ENCODE results near the gene ASB2. TPM values are rescaled to one million over a fixed set of nuclear protein-coding genes. Genes with fewer than 3 reads are reported as not detected.

The ASB2 gene
- total and polyA plus RNA-seq, 2 of the 4 experiments (the other 2 are of a cell fraction), result 0.54 to 0.77 TPM

DNA sequence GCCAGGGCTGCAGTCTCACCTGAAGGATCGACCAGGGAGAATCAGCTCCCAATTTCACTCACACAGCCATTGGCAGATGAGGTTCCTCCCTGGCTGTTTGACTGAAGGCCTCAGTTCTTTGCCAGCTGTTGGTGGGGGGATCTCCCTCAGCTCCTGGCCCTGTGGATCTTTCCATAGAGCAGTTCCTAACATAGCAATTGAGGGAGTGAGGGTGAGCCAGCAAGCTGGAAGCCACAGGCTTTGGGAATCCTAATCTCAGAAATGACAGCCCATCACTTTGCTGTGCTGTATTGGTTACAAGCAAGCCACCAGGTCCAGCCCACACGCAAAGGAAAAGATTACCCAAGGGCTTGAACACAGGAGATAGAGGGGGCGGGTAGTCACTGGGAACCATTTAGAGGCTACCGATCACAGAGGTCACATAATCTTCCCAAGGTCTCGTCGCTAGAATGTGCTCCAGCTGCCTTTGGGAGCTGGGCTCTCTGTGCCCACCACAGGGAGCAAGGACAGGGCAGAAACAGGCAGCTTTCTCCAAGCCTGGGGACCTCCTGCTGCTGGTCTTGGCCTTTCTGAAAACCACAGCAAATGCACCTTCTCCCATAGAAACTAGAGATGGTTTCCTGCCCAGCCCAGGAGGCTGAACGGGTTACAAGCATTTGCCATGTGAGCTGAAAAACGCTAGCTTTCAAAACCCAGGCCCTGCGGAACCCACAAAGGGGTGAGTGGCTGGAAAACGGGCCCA is 45.2 kb upstream of the ASB2 start:
- Histone ChIP-seq H2AFZ (replicated peaks; ENCODE audit: low read length, poor library complexity) (no peak overlapping the region), H2AK9ac (replicated peaks; ENCODE audit: low read depth, low read length, poor library complexity) (no peak overlapping the region), H3K23ac (ENCODE audit: low read depth, low read length) (no peak overlapping the region), H2BK20ac (ENCODE audit: low read depth, low read length) (no peak overlapping the region), H4K8ac (ENCODE audit: low read depth in 2 of 2, low read length in 2 of 2) (no peak overlapping the region), H3K14ac (replicated peaks; ENCODE audit: low read depth, low read length) (no peak overlapping the region), H2AK5ac (ENCODE audit: low read depth, low read length) (no peak overlapping the region), H4K91ac (ENCODE audit: insufficient read depth, low read depth, low read length) (no peak overlapping the region), H3K18ac (ENCODE audit: low read depth, low read length) (no peak overlapping the region), H3K36me3 (ENCODE audit: control insufficient read depth, insufficient read depth, low read length) (no peaks in the 10 kb centered on the region), H2BK120ac (ENCODE audit: low read depth, low read length) (no peak overlapping the region), H3K9me1 (ENCODE audit: insufficient read depth, low read length) (no peaks in the 10 kb centered on the region), H3K79me1 (ENCODE audit: low read depth in 1 of 2, low read length in 2 of 2) (no peaks in the 10 kb centered on the region), H3K4me1 (ENCODE audit: control insufficient read depth, insufficient read depth, low read length) (no peaks in the 10 kb centered on the region), H3K27ac (ENCODE audit: insufficient read depth, low read length) (no peak overlapping the region), H3K4ac (ENCODE audit: low read depth, low read length) (no peak overlapping the region), H4K5ac (ENCODE audit: low read depth, low read length) (no peak overlapping the region), H2BK5ac (ENCODE audit: low read depth, low read length, poor library complexity, severe bottlenecking) (no peak overlapping the region), H3K4me3 (ENCODE audit: insufficient read depth, low read depth, low read length) (no peak overlapping the region), H3K56ac (ENCODE audit: extremely low read depth, insufficient read depth, low read length) (no peak overlapping the region), H3K27me3 (ENCODE audit: control insufficient read depth, insufficient read depth, low read length) (peaks cover 15% of the 10 kb centered on the region), H3K9ac (ENCODE audit: low read depth, low read length) (no peak overlapping the region), H3K9me3 (ENCODE audit: control insufficient read depth, insufficient read depth, low read length) (no peaks in the 10 kb centered on the region), H4K20me1 (ENCODE audit: insufficient read depth, low read length) (no peaks in the 10 kb centered on the region), H2BK15ac (ENCODE audit: low read depth, low read length) (no peak overlapping the region), H3K4me2 (ENCODE audit: low read depth, low read length) (no peak overlapping the region)
- intact Hi-C loops (cut with micrococcal nuclease) (no loop called here), in situ Hi-C loops (cut with MboI; ENCODE audit: low sequenced_read_pairs) (no loop called here), dilution Hi-C loops (cut with HindIII; ENCODE audit: low sequenced_read_pairs, unreplicated experiment) (no loop called here)
- TF ChIP-seq CEBPB (IDR thresholded peaks at IDR 0.05; ENCODE audit: low read depth, low read length) (no peak), MAZ (IDR thresholded peaks at IDR 0.05; ENCODE audit: borderline replicate concordance, low read depth, low read length) (no peak), MAFK (IDR thresholded peaks at IDR 0.05; ENCODE audit: low read depth, low read length) (no peak), FOS (IDR thresholded peaks at IDR 0.05; ENCODE audit: low read depth, low read length) (no peak), NFE2L2 (IDR thresholded peaks at IDR 0.05; ENCODE audit: low read depth, low read length) (no peak), CTCF (conservative IDR thresholded peaks at IDR 0.05; ENCODE audit: low read depth, low read length) (no peak), BHLHE40 (IDR thresholded peaks at IDR 0.05; ENCODE audit: low read depth, low read length) (no peak), RFX5 (IDR thresholded peaks at IDR 0.05; ENCODE audit: low read depth, low read length) (no peak), RAD21 (IDR thresholded peaks at IDR 0.05; ENCODE audit: low read length) (no peak), MXI1 (IDR thresholded peaks at IDR 0.05; ENCODE audit: borderline replicate concordance, low read depth, low read length) (no peak), RCOR1 (IDR thresholded peaks at IDR 0.05; ENCODE audit: insufficient replicate concordance, low read length) (no peak), CHD1 (IDR thresholded peaks at IDR 0.05; ENCODE audit: low read depth, low read length) (no peak), POLR2A (IDR thresholded peaks at IDR 0.05; ENCODE audit: low read depth, low read length) (no peak), ELK1 (IDR thresholded peaks at IDR 0.05; ENCODE audit: borderline replicate concordance, low read depth, low read length) (no peak), SMC3 (IDR thresholded peaks at IDR 0.05; ENCODE audit: low read depth, low read length) (no peak)
- TF ChIP-seq, protein P1, sequence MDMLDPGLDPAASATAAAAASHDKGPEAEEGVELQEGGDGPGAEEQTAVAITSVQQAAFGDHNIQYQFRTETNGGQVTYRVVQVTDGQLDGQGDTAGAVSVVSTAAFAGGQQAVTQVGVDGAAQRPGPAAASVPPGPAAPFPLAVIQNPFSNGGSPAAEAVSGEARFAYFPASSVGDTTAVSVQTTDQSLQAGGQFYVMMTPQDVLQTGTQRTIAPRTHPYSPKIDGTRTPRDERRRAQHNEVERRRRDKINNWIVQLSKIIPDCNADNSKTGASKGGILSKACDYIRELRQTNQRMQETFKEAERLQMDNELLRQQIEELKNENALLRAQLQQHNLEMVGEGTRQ (IDR thresholded peaks at IDR 0.05; ENCODE audit: low read depth, low read length), result no peak
- CTCF ChIA-PET, result no interaction called here
- POLR2A ChIA-PET (ENCODE audit: unreplicated experiment), result no interaction called here
- ATAC-seq (ENCODE audit: low read depth) (no peak), DNase-seq (no peak)
- WGBS, 2 experiments (ENCODE audit: extremely low coverage in 2 of 2, insufficient read length in 1 of 2), result 40% methylated on average over 1 of the region's 10 CpGs; no CpG with 5 or more reads in 1 of the 2 experiments
- no TSS peak for BruUV-seq (replicated peaks)

Measured in IMR-90 (cell line).